Spleen (tissue), 11 donors: ENCODE results near the gene CRB3. TPM values are rescaled to one million over a fixed set of nuclear protein-coding genes. Genes with fewer than 3 reads are reported as not detected.
A peak's percentile ranks its signal among the peaks of the same experiment; 100 is the strongest.
"Not testable (repeated sequence)": the region's sequence is repeated elsewhere in the genome, so short reads cannot be mapped to it uniquely, and the experiment has no call there.

Experiments used
- DNase-seq: peaks from one replicate; pipeline ENCODE4 v3.0.0-alpha.2; 2020
- H3K27ac ChIP-seq, 8 donors: fragments of 200-600 bp; sonication (generic) in 7 of 8; 1 replicate in 4 of 8; 2 replicates in 4 of 8; pipeline versions ENCODE4 v1.5.0 to v1.8.0; 2016 to 2021; ENCODE audit warnings: inconsistent platforms in 4 of 8, mild to moderate bottlenecking in 4 of 8, moderate library complexity in 1 of 8
- H3K27me3 ChIP-seq, 7 donors: fragments of 200-600 bp; sonication (generic) in 6 of 7; replicated peaks in 1 of 7; 1 replicate in 4 of 7; 2 replicates in 3 of 7; pipeline versions ENCODE4 v1.5.0 to v1.8.0; 2016 to 2021; ENCODE audit warnings: inconsistent platforms in 3 of 7, mild to moderate bottlenecking in 1 of 7
- H3K36me3 ChIP-seq, 6 donors: fragments of 200-600 bp; sonication (generic) in 5 of 6; 1 replicate in 4 of 6; 2 replicates in 2 of 6; pipeline versions ENCODE4 v1.5.0 to v1.8.0; 2016 to 2021; ENCODE audit warnings: inconsistent platforms in 2 of 6
- H3K4me1 ChIP-seq, 6 donors: fragments of 200-600 bp; sonication (generic) in 5 of 6; 1 replicate in 3 of 6; 2 replicates in 3 of 6; pipeline versions ENCODE4 v1.5.0 to v1.8.0; 2016 to 2021; ENCODE audit warnings: inconsistent platforms in 3 of 6
- H3K4me3 ChIP-seq, 8 donors: fragments of 200-600 bp; sonication (generic) in 7 of 8; 1 replicate in 4 of 8; 2 replicates in 4 of 8; pipeline versions ENCODE4 v1.5.0 to v1.8.0; 2016 to 2021; ENCODE audit warnings: inconsistent platforms in 4 of 8, mild to moderate bottlenecking in 4 of 8, moderate library complexity in 2 of 8
- H3K9me3 ChIP-seq, 8 donors: fragments of 200-600 bp; sonication (generic) in 7 of 8; 1 replicate in 4 of 8; 2 replicates in 4 of 8; pipeline versions ENCODE4 v1.5.0 to v1.8.0; 2016 to 2021; ENCODE audit warnings: inconsistent platforms in 4 of 8
- POLR2A ChIP-seq, 3 donors: fragments of 450-650 bp; IDR thresholded peaks; one replicate each; pipeline ENCODE4 v1.5.1; 2017; ENCODE audit warnings: antibody characterized with exemption in 3 of 3, mild to moderate bottlenecking in 1 of 3
- POLR2AphosphoS5 ChIP-seq, 3 donors: sonication (generic); formaldehyde crosslinking; IDR thresholded peaks; one replicate each; pipeline ENCODE4 v1.5.1; 2017; ENCODE audit warnings: antibody characterized with exemption in 3 of 3
- WGBS, 5 donors: extraction: QIAGEN DNeasy Blood & Tissue Kit in 3 of 5; methylation state at CpG; one replicate each; pipeline versions ENCODE4 v1.1.5 to v1.1.7; 2013 to 2018; 5-methylcytosine and 5-hydroxymethylcytosine counted together
- intact Hi-C: fragments of 100-400 bp; cut with DNase I; formaldehyde crosslinking; loops from one replicate; pipeline ENCODE4 v1.15.0; 2023; ENCODE audit warnings: low total_unique reads
- polyA plus RNA-seq, 3 donors: library from polyadenylated mRNA; stranded (reverse); fragments of 200-250 nt; gene quantifications; one replicate each; pipeline ENCODE4 v1.2.1, GENCODE V29; 2013
- total RNA-seq, 7 donors: library from RNA; depleted of rRNA in 3 of 7; stranded (reverse); fragments of >200 nt in 3 of 7; fragmentation: NEBNext Ultra II Directional in 4 of 7; extraction: Animal tissue kit (Norgen Biotek cat#: 25700) in 4 of 7; gene quantifications; one replicate each; pipeline versions ENCODE4 v1.1.0 to v1.2.1, GENCODE V29; 2016 to 2021
- TF ChIP-seq, protein P1 (sequence below), 11 experiments: fragments of 200-600 bp in 7 of 11; fragments of 450-650 bp in 4 of 11; sonication (generic) in 4 of 11; IDR thresholded peaks in 8 of 11; conservative IDR thresholded peaks in 3 of 11; 1 replicate in 7 of 11; 2 replicates in 4 of 11; pipeline versions ENCODE4 v1.4.0 to v1.8.0; 2016 to 2021; ENCODE audit warnings: antibody characterized with exemption in 11 of 11, inconsistent platforms in 4 of 11, mild to moderate bottlenecking in 1 of 11
- donor health status: healthy with polysubstance abuse.
- donor health status: DM: no; HTN: no; CAD: no; lungs with moderate emphysema.
- donor health status: DM: no; HTN: no; CAD: no.
- donor health status: Bipolar disorder and iron deficiency.
- donor health status: healthy.
- donor health status: DM: no; HTN: no; CAD: no.
- donor health status: DM: yes; HTN: yes; CAD: no.

The CRB3 gene
- total and polyA plus RNA-seq, 10 donors = 1.0 to 2.0 (median 1.2) TPM; not detected in 2

DNA sequence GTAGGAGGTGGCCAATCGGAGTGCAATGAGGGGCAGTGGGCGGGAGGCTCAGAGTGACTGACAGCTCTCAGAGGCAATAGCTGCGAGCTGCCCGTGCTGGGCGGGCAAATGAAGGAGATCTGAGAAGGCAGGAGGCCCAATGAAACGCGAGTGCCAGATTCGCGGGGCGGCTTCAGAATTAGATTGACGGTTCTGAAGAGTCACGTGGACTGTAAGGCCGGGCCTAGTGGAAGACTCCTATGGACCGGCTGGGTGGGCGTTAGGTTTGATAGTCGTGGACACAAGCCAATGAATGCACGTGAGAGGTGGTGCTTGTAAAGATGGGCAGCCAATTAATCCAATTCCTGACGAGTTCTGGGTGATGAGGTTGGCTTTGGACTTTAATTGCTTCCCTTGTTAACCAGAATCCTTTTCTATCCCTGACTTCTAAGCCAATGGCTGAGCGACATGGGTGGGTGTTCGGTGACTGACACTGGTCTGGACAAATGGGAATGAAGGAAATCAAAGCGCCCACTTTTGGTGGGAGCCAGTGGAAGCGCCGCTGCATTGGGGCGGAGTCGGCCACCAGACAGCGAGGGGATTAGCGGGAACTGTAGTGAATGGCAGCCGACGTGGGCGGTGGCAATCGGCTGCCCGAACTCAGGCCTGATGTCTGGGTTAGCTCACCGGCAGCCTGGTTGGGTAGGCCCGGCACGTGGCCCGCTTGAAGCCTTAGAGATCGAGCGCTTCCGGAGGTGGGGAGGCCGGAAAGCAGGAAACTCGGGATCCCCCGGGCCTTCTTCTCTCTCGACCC lies 38.9 kb upstream of the CRB3 start:
- H3K36me3 ChIP-seq = peaks cover 0 to 22% (median 14%) of the 10 kb centered on the region in 6 donors
- peaks cover 12 to 54% (median 34%) of the 10 kb centered on the region in 6 donors for H3K4me1 ChIP-seq
- H3K27me3 ChIP-seq = no peaks in the 10 kb centered on the region
- H3K9me3 ChIP-seq = no peaks in the 10 kb centered on the region
- H3K27ac ChIP-seq = peak overlapping the region; percentile 70 to 91 (median 88)
- 2 to 7% (median 3%) methylated on average over 43 of the region's 43 CpGs for WGBS, 5 donors
- intact Hi-C loops = no loop called here
- H3K4me3 ChIP-seq = peak overlapping the region in 7 of 8 donors; percentile 24 to 91 (median 72)
- peak; percentile 98 for DNase-seq
- TF ChIP-seq, protein P1, sequence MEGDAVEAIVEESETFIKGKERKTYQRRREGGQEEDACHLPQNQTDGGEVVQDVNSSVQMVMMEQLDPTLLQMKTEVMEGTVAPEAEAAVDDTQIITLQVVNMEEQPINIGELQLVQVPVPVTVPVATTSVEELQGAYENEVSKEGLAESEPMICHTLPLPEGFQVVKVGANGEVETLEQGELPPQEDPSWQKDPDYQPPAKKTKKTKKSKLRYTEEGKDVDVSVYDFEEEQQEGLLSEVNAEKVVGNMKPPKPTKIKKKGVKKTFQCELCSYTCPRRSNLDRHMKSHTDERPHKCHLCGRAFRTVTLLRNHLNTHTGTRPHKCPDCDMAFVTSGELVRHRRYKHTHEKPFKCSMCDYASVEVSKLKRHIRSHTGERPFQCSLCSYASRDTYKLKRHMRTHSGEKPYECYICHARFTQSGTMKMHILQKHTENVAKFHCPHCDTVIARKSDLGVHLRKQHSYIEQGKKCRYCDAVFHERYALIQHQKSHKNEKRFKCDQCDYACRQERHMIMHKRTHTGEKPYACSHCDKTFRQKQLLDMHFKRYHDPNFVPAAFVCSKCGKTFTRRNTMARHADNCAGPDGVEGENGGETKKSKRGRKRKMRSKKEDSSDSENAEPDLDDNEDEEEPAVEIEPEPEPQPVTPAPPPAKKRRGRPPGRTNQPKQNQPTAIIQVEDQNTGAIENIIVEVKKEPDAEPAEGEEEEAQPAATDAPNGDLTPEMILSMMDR (IDR thresholded peaks at IDR 0.05 in 8 of 11, conservative IDR thresholded peaks at IDR 0.05 in 3 of 11) = peak in 3 of 11 experiments; percentile 18 to 36 (median 27)
- TF ChIP-seq POLR2A (IDR thresholded peaks at IDR 0.05) = no peak
- TF ChIP-seq POLR2AphosphoS5 (IDR thresholded peaks at IDR 0.05) = peak; percentile 78 to 80 (median 79)

GRCh38 chr19:6425732-6426620 lies 38.1 kb upstream of the CRB3 start:
- intact Hi-C loops = no loop called here

GRCh38 chr19:6427131-6427530 lies 36.9 kb upstream of the CRB3 start:
- TF ChIP-seq, protein P1 (IDR thresholded peaks at IDR 0.05 in 8 of 11, conservative IDR thresholded peaks at IDR 0.05 in 3 of 11) = no peak
- no peak for TF ChIP-seq POLR2AphosphoS5 (IDR thresholded peaks at IDR 0.05)
- TF ChIP-seq POLR2A (IDR thresholded peaks at IDR 0.05) = no peak
- Histone ChIP-seq H3K4me3 (no peak overlapping the region), H3K27ac (no peak overlapping the region), H3K27me3 (no peaks in the 10 kb centered on the region), H3K36me3 (peaks cover 0 to 2% (median 0%) of the 10 kb centered on the region in 6 donors), H3K4me1 (peaks cover 10 to 34% (median 25%) of the 10 kb centered on the region in 6 donors), H3K9me3 (no peaks in the 10 kb centered on the region)
- DNase-seq = peak; percentile 73
- intact Hi-C loops = no loop called here
- WGBS, 5 donors = 92 to 100% (median 96%) methylated on average over 4 to 18 of the region's 18 CpGs

More at GRCh38 chr19:6425732-6426620, 38.1 kb upstream of the CRB3 start:
- Histone ChIP-seq H3K27me3 (no peaks in the 10 kb centered on the region), H3K36me3 (peaks cover 0 to 14% (median 6%) of the 10 kb centered on the region in 6 donors), H3K27ac (peak overlapping the region; percentile 70 to 91 (median 88)), H3K4me3 (peak overlapping the region in 6 of 8 donors; percentile 24 to 91 (median 52)), H3K9me3 (no peaks in the 10 kb centered on the region), H3K4me1 (peaks cover 12 to 46% (median 33%) of the 10 kb centered on the region in 6 donors)
- 93 to 94% (median 94%) methylated on average over 20 to 21 of the region's 21 CpGs for WGBS, 5 donors
- TF ChIP-seq POLR2AphosphoS5 (IDR thresholded peaks at IDR 0.05) = no peak
- no peak for TF ChIP-seq POLR2A (IDR thresholded peaks at IDR 0.05)
- TF ChIP-seq, protein P1 (IDR thresholded peaks at IDR 0.05 in 8 of 11, conservative IDR thresholded peaks at IDR 0.05 in 3 of 11) = peak in 1 of 11 experiments; percentile 12
- no peak for DNase-seq

- 77 to 87% (median 83%) methylated on average over 2 of the region's 2 CpGs for WGBS, 5 donors
- H3K27ac ChIP-seq, H3K27me3 ChIP-seq, intact Hi-C loops, DNase-seq, H3K36me3 ChIP-seq, H3K4me3 ChIP-seq, H3K9me3 ChIP-seq: not testable (repeated sequence)
- H3K4me1 ChIP-seq = peaks cover 0 to 17% (median 8%) of the 10 kb centered on the region in 6 donors
Measured at GRCh38 chr19:6428692-6429418, 35.2 kb upstream of the CRB3 start.
